Right atrium auricular region (tissue), 2 donors: ENCODE results near the gene DLG4. TPM values are rescaled to one million over a fixed set of nuclear protein-coding genes. Genes with fewer than 3 reads are reported as not detected.
A peak's percentile ranks its signal among the peaks of the same experiment; 100 is the strongest.

Source experiments
- DNase-seq: peaks from one replicate; pipeline ENCODE4 v3.0.0-alpha.2; 2019; ENCODE audit warnings: low spot score
- H3K27ac ChIP-seq, 2 donors: fragments of 200-600 bp; sonication (generic); 1 replicate in 1 of 2; 2 replicates in 1 of 2; pipeline ENCODE4 v1.5.1; 2016 to 2019
- H3K27me3 ChIP-seq, 2 donors: fragments of 200-600 bp; sonication (generic); one replicate each; pipeline versions ENCODE4 v1.5.1 to v1.6.0; 2017 to 2019
- H3K36me3 ChIP-seq: fragments of 200-600 bp; sonication (generic); one replicate; pipeline ENCODE4 v1.5.1; 2016
- H3K4me1 ChIP-seq, 2 donors: fragments of 200-600 bp; sonication (generic); one replicate each; pipeline versions ENCODE4 v1.5.1 to v1.6.0; 2017 to 2019
- H3K4me3 ChIP-seq, 2 donors: fragments of 200-600 bp; sonication (generic); 1 replicate in 1 of 2; 2 replicates in 1 of 2; pipeline ENCODE4 v1.5.1; 2017 to 2019; ENCODE audit warnings: mild to moderate bottlenecking in 1 of 2, moderate library complexity in 1 of 2
- H3K9me3 ChIP-seq, 2 donors: fragments of 200-600 bp; sonication (generic); one replicate each; pipeline ENCODE4 v1.5.1; 2019
- total RNA-seq, 2 donors: library from RNA; depleted of rRNA; stranded (reverse); fragments of >200 nt; gene quantifications; one replicate each; pipeline ENCODE4 v1.1.0, GENCODE V29; 2016
- TF ChIP-seq, protein P1 (sequence below), 2 donors: fragments of 200-600 bp; sonication (generic); IDR thresholded peaks; one replicate each; pipeline ENCODE4 v1.5.1; 2019; ENCODE audit warnings: antibody characterized with exemption in 2 of 2

DLG4 gene
- total RNA-seq, 2 donors from 2014 or later: 15.1 to 33.4 TPM

DNA sequence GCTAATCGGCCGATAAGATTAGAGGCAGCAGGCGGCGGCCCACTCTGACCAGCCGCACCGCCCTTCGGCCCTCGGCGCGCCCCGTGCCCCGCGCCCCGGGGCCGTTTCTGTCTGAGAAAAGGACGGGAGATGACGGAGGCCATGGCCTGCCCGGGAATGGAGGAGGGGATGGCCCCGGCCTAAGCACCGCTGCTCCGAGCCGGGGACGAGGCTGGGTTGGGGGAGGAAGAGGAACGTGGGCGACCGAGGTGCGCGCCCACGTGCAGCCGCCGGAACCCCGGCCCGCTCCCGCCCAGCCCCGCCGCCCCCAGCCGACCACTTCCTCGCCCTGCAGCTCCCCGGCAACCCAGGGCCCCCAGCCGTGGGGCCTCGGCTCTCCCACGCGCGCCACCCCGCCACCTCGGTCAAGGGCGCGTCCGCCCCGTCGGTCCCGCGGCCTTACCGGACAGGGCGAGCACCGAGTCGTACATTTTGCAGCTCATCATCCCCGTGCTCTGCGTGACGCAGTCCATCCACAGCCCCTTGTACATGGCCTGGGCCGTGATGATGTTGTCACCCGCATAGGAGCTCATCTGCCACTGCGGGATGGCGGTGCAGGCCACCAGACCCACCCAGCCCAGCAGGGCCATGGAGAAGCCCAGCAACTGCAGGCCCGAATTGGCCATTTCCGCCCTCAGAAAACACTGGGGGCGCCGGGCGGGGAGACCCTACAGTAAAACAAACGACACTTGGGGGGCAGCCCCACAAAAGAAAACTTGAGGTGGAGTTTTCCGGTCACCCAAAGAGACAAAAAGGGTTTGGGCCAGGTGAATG lies 41.9 kb upstream of the DLG4 start:
- no peak for DNase-seq
- H3K27me3 ChIP-seq: peaks cover 11 to 34% of the 10 kb centered on the region in 2 donors
- H3K4me3 ChIP-seq: peak overlapping the region; percentile 22 to 54
- H3K27ac ChIP-seq: no peak overlapping the region
- peaks cover 25% of the 10 kb centered on the region for H3K36me3 ChIP-seq
- no peaks in the 10 kb centered on the region for H3K9me3 ChIP-seq
- peaks cover 0 to 30% of the 10 kb centered on the region in 2 donors for H3K4me1 ChIP-seq
- TF ChIP-seq, protein P1, sequence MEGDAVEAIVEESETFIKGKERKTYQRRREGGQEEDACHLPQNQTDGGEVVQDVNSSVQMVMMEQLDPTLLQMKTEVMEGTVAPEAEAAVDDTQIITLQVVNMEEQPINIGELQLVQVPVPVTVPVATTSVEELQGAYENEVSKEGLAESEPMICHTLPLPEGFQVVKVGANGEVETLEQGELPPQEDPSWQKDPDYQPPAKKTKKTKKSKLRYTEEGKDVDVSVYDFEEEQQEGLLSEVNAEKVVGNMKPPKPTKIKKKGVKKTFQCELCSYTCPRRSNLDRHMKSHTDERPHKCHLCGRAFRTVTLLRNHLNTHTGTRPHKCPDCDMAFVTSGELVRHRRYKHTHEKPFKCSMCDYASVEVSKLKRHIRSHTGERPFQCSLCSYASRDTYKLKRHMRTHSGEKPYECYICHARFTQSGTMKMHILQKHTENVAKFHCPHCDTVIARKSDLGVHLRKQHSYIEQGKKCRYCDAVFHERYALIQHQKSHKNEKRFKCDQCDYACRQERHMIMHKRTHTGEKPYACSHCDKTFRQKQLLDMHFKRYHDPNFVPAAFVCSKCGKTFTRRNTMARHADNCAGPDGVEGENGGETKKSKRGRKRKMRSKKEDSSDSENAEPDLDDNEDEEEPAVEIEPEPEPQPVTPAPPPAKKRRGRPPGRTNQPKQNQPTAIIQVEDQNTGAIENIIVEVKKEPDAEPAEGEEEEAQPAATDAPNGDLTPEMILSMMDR (IDR thresholded peaks at IDR 0.05): no peak

DNA sequence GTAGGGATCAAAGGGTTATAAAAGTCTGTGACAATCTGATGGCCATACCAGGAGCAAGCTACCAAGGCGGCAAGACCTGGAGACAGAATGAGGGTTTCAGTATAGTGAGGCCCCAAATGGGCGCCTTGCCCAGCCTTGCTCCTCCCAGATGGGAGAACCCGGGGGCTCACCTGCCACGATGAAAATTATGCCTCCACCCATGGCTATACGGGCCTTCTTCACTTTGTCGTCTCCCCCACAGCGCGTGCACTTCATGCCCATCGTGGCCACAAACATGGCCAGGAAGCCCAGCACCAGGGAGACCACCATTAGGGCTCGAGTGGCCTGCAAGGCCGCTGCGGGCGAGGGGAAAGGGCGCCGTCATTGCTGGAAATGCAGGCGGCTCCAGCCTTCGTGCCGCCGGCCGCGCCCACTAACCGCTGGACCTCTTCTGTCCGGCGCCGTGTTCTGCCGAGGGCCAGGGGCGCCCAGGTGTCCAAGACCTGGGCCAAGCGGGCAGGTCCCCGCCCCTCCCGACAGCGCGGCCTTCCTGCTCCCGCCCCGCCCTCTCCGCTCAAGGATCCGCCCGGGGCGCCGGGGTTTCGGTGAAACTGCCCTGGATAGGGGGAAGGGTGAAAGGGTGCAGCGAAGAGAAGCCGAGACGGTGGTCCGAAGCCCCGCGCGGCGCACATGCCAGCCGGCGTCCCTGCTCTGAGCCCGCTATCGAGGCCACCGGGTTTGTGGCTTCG lies 41.2 kb upstream of the DLG4 start:
- Histone ChIP-seq H3K4me1 (peaks cover 0 to 30% of the 10 kb centered on the region in 2 donors), H3K9me3 (no peaks in the 10 kb centered on the region), H3K27me3 (peaks cover 11 to 34% of the 10 kb centered on the region in 2 donors), H3K36me3 (peaks cover 33% of the 10 kb centered on the region), H3K4me3 (peak overlapping the region; percentile 22 to 54), H3K27ac (no peak overlapping the region)
- DNase-seq: no peak
- TF ChIP-seq, protein P1 (IDR thresholded peaks at IDR 0.05): no peak

DNA sequence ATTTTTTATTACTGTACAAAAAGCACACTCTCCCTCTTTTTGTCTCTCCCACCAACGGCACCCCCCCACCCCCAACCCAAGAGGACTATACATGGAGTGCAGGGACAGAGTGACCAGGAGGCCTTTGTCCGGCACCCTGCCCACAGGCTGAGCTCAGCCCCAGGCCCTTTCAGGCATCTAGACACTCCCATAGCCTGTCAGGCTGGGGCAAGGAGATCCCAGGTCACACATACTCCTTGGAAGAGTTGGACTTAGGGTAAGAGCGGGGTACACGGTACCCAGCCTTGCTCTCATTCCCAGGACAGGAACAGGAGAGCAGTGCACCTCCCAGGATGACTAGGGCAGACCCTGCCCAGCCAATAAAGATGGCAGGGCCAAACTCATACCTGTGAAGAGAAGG lies 40.5 kb upstream of the DLG4 start:
- Histone ChIP-seq H3K36me3 (peaks cover 39% of the 10 kb centered on the region), H3K27me3 (peaks cover 11 to 34% of the 10 kb centered on the region in 2 donors), H3K4me1 (peaks cover 0 to 30% of the 10 kb centered on the region in 2 donors), H3K9me3 (no peaks in the 10 kb centered on the region), H3K4me3 (no peak overlapping the region), H3K27ac (no peak overlapping the region)
- DNase-seq: no peak
- TF ChIP-seq, protein P1 (IDR thresholded peaks at IDR 0.05): no peak

DNA sequence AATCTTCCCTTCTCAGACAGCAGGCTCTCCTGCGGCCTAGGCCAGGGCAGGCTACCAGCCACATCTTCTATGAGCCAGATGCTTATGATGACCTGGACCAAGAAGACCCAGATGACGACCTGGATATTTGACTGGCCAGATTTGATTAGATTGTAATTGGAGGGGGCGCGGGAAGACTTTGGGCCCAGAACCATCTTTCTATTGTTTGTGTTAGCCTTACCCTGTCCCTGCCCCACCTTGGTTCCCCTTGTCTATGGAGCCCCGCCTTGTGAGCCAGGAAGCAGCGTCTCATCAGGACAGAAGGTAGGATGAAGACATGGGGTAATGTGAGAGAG lies 39.9 kb upstream of the DLG4 start:
- peaks cover 46% of the 10 kb centered on the region for H3K36me3 ChIP-seq
- H3K27me3 ChIP-seq: peaks cover 11 to 32% of the 10 kb centered on the region in 2 donors
- no peaks in the 10 kb centered on the region for H3K9me3 ChIP-seq
- peaks cover 0 to 30% of the 10 kb centered on the region in 2 donors for H3K4me1 ChIP-seq
- no peak overlapping the region for H3K4me3 ChIP-seq
- no peak overlapping the region for H3K27ac ChIP-seq
- TF ChIP-seq, protein P1 (IDR thresholded peaks at IDR 0.05): no peak
- DNase-seq: no peak

DNA sequence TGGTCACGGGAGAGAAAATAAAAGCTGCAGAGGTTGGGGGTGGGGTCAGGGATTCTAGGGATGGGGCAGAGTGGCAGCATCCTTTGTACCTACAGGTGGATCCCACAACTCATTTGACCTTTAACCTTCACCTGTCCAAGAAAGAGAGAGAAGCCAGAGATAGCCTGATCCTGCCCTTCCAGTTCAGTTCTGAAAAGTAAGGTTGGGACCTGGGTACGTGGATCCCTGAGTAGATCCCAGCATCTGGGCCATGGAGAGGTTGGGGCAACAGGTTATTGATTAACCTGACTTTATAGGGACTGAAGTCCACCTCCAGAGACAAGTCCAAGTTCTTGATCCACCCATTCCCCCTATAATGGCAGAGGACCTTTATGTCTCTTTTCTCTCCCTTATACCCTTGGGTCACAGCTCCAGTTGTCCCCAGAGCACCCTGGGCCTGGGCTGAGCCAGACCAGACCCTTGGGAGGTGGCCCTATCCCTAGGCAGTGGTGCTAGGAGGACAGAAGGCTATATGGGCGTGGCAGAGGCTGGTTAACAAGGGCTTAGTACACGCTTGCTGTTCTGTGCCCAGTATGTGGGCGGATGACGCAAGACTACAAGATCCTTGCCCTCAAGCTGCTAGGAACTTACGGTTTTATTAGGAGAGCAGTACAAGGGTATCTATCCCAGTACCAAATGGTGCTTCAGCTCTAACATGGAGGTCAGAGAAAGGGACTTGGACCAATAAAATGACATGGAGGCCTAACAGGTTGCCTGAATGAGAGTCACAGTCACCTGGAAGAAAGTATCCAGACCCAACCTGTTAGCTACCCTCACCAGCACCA lies 39.3 kb upstream of the DLG4 start:
- Histone ChIP-seq H3K36me3 (peaks cover 51% of the 10 kb centered on the region), H3K9me3 (no peaks in the 10 kb centered on the region), H3K4me1 (peaks cover 0 to 30% of the 10 kb centered on the region in 2 donors), H3K4me3 (no peak overlapping the region), H3K27me3 (peaks cover 11 to 29% of the 10 kb centered on the region in 2 donors), H3K27ac (no peak overlapping the region)
- DNase-seq: no peak
- TF ChIP-seq, protein P1 (IDR thresholded peaks at IDR 0.05): no peak
